HG03565 (cell line): ENCODE data around the gene CUEDC1.

ENCODE experiments used
- ATAC-seq: cut with Tn5 transposase; IDR thresholded peaks from one replicate; pipeline ENCODE4 v1.9.1; 2021; ENCODE audit warnings: mild to moderate bottlenecking, moderate library complexity; ENCODE audit not compliant: unreplicated experiment

CUEDC1 gene

DNA sequence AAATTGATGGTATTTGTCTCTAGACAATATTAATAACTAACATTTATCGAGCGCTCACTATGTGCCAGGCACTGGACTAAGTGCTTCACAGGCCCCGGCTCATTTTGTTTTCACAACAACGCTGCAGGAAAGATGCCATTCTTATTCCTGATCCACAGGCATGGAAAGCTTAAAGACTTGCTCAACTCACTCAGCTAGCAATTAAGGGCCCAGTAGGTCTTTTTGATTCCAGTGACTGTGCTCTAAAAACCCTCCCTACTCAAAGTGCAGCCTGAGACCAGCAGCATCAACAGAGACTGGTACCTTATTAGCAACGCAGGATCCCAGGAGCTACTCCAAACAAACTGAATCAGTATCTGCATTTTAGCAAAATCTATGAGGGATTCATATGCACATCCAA is 35.3 kb downstream of the CUEDC1 start:
- ATAC-seq, result no peak

DNA sequence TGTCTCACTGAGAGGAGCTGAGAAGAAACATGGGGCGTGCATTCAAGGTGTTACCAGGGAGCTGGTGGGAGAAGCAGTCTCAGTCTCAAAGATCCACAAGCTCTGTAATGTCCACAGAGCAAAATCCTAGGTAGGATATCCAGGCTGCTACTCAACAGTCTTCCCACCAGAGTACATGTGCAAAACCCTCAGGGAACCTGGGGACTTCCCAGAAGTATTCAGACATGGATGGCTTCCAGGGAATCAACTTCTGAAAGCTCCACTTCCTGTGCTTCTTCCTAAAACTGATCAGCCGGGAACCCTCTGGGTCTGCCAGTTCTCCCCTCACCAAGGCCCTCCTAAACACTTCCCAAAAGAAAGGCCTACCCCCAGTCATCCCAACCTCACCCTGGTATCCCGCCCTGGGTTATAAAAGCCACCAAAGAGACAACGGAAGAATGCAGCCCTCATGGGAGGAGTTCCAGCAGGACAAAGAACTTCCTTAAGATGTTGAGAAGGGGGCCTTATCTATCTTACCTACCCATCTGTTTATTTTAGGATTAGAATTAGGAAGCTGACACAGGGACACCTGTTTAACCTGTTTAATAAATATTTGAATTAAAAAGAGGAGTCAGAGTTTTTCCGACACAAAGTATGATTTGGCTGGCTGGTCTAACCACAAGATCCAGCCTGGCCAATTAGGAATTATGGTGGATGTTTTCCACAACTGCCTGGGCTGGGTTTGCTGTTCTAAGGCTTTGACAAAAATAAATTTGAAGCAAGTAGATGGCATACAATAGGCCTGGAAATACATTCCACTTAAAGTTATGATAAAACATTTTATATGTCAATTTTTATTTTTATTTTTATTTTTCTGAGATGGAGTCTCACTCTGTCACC is 37.0 kb downstream of the CUEDC1 start:
- ATAC-seq, result no peak

DNA sequence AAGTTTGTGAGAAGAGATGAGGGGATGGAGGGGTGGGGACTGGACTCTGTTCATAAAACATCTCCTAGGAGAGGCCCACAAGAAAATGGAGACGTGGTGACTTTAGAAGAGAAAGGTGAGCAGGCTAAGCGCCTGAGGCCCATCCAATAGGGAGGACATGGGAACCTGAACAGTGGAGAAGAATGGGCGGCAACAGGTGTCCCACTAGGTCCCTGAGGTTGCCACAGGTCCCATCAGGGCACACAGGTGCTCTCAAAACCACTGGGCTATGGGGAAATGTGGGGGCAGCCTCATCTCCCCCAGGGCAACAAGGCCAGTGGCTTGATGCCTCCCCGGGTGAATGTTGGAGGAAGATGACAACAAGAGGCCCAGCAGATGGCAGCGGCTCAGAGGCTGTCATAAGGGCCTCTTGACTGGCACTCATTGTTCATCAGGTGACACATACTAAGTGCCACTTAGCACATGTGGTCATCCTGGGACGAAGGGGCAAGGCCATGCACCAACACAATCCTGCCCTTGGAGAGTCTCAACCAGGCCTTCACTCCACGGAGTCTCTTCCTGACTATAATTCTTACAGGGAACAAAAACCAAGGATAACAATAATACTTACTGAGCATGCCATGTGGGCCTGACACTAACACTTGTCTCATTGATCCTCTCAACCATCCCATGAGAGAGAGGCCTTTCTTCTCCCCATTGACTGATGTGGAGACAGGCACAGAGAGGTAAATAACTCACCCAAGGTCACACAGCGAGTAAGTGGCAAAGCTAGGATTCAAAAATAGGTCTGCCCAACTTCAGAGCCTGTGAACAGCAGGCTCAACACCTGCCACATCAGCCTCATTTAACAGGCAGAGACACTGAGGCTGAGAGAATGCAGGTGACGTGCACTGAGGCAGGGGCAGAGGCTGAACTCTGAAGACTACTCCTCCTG is 38.0 kb downstream of the CUEDC1 start:
- no peak for ATAC-seq

DNA sequence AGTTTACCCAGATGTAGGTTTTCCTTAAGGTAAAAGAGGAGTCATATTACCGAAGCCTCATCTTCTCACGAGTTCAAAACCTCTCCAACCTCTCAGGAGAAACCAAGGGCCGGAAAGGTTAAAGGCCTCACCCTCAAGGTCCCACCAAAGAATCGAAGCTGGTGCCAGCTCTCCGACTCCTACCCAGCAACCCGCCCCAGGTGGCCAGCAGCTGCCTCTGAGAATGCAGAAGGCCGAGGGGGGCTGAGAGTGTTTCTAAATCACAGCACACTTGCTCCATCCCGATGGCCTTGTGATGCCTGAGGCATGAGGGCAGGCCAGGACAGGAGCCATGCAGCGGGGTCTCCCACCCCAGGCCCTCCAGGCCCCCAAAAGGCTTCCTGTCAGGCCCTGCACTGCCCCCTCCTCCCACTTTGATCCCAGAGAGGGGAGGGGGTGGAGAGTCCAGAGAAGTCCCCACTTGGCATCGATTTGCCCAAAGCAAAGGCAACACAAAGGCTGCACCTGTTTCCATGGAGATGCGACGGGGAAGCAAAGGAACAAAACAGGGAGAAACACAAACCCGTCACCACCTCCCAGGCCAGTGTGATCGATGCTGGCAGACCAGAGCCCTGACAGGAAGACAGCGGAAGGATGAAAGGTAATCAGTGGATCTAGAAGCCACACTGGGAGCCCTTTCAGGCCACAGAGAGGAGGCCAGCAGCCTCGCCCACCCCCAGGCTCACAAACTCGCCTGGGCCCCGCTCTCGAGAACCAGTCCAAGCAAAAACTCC is 39.0 kb downstream of the CUEDC1 start:
- no peak for ATAC-seq

DNA sequence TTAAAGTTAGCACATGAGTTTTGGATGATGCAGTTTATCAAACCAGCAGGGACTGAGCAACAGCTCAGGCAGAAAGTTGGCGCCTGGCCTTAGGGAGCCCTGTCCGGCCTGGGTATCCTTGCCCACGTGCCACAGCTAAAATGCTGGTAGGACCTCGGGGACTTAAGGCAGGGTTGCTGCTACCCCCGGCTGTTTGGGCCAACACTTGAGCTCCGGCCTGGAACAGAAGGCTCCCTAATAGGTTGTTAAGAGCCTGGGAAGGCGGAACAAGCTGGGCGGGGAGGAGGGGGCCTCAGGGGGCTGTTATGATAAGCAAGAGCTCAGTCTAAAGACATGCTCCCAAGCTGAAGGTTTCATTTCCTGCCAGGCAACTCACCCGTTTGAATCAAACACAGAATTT is 39.7 kb downstream of the CUEDC1 start:
- ATAC-seq, result no peak

DNA sequence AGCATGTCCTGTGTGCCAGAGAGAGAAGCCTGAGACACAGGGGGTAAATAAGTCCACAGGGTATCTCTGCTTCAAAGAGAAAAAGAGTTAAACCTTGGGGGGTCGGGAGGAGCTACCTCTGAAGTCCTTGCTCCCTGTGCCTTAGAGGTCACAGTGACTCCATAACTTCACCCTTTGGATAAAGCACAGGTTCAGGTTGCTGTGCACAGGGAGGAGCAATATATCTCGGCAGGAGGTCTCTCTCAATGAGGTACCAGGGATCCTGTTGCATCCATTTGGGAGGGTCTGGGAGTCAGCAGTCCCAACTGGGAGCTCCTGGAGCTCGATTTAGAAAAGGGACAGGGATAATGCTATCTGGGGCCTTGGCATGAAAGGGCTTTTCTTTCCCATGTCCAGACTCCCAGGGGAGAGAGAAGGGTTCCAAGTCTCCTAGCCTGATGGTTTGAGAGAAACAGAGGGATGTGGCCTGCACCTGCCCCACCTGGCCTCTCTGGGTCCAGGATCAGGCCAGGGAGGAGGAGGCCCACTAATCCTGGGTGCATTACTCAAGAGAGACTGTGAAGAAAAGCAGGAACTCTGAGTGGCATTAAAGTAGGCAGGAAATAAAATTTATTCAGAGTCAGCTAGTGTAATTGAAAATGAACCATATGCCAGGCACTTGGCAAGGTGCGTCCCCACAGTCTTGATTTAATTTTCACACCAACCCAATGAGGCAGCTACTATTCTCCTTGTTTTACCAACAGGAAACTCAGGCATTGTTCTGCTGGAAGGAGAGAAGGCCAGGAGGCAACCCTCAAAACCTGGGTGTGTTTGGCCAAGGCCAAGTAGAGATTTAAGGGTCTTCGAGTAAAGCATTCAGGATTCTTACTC is 40.7 kb downstream of the CUEDC1 start:
- no peak for ATAC-seq

DNA sequence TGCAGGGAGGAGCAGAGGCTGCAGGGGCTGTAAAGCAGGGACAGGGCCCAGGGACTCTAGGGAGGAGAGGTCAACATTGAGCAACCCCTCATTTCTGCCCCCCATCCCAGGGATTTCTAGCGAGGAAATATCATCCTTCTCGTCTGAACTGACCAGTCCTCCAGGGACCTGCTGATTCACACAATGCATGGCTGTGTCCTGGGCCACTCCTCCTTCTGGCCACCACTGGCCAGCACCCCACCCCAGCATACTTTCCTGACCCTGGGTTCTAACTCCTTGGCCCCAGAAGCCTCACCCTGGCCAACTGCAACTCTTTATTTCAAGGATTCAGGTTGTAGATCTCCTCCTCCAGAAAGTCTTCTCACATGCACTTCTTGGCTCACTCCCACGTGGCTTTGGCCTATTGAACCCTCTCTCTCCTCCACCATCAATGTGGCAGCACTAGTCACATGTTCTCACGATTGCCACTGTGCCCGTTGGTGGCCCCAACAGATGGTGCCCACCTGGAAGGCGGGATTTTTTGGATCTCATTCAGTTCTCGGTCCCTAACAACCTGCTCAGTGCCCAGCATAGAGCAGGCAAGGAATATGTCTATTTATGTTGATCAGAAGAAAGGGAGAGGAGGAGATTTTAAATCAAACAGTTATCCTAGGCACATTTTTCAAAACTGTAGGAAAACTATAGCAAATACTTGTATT is 41.5 kb downstream of the CUEDC1 start:
- ATAC-seq, result no peak

DNA sequence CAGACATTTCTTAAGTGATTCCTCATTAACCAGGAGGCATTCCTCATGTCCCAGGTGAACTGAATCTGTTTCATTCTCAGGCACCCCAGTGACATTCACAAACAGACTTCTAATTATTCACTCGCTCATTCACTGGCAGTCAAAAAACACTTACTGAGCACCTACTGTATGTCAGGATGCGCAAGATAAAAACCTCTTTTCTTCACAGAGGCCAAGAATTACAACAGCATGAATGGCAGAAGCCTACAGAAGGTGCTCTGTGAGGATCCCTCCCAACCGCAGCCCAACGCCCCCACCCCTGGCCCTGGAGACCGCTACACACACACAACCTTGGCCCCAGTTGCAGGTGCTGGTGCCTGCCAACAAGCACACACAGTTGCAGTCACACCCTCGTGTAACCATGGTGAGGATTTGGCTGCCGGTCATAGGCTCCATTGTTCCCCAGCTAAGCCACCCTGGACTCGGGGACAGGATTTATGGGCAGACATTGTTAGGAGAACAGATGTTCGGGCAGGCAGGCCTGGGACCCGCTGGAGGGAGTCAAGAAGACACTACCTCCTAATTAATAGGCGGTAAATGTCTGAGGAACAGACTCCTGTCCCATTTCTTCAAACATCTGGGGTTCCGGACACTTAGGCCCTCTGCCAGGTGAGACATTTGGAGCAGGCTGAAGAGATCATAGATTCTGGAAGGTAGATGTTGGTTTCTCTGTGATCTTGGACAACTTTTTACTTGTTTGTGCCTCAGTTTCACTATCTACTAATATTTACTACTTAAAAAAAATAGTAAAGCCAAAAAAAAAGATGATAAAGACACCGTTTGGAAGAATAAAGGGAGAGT is 43.2 kb downstream of the CUEDC1 start:
- ATAC-seq, result no peak

DNA sequence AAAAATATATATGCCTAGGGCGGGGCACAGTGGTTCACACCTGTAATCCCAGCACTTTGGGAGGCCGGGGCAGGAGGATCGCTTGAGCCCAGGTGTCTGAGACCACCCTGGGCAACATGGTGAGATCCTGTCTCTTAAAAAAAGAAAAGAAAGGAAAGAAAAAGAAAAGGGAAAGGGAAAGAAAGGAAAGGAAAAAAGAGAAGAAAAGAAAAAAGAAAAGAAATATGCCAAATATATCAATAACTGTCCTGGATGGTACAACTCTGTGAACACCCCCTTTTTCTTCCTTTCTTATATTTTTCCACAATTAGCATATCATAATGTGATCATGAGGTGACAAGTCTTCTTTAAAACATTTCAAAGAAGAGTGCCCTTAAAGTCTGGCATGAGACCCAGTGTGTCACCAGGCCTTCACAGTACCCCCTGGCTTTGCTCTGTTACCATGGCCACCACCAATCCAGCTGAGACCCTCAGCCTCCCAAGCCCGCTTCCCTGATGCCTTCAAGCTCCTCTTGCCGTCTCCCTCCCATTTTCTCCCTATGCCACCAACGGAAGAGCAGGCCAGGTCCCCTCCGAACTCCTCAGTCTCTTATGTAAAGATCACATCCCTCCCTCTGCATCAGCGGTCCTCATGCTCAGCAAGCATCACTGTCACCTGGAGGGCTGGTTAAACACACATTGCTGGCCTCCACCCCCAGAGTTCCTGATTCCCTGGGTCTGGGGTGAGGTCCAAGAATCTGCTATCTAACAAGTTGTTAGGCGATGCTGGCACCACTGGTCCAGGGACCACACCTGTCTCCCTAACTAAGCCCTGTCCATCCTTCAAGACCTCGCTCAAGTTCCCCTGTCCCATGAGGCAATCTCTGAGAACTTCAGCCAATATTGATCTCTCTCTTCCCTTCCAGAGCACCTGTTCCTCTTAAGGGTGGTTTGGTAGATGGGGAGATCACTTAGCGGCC is 44.5 kb downstream of the CUEDC1 start:
- ATAC-seq, result no peak

DNA sequence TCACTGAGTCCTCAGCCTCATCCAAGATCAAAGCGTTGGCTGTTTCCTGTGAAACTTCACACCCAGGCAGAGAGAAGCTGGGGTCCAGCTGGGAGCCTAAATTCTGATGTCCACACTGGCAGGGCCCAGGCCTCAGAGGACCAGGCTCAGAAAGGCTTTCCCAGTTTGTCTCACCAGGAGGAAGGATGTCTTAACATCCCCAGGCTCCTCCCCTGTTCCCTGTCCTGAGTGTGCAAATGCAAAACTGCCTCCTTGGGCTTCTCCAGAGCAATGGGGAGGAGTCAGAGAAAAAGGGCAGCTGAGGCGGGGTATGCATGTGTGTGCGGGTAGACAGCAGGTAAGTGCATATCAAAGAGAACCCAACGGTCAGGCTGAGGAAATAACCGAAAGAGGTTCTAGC is 45.7 kb downstream of the CUEDC1 start:
- ATAC-seq, result no peak

DNA sequence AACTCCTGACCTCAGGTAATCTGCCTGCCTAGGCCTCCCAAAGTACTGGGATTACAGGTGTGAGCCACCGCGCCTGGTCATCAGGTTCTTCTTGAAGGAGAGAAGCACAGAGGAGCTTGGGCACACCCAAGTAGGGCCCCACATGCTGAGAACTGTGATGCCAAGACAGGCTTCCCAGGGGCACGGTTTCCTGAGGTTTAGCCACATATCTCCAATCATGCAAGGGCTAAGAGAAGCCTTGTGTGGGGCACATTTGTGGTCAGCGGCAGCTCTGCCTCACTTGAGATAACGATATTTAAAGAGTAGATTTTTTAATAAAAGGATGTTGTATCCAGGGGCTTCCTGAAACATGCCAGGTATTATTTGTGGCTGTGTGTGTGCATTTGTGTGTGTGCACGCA is 46.9 kb downstream of the CUEDC1 start:
- no peak for ATAC-seq

DNA sequence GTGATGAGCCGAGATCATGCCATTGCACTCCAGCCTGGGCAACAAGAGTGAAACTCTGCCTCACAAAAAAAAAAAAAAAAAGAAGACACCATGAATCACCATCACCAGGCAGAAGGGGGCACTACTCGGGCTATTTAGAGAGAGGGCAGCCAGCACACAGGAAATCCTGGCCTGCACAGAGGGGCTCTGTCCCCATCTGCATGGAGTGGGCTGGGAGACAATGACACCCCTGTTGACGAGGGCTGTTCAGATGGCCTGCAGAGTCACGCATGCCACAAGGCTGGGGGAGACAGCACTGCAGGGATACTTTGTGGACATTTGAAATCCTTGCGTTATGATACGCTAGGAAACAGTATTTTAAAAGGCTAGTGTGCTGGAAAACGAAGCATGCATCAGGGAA is 48.3 kb downstream of the CUEDC1 start:
- ATAC-seq, result no peak

DNA sequence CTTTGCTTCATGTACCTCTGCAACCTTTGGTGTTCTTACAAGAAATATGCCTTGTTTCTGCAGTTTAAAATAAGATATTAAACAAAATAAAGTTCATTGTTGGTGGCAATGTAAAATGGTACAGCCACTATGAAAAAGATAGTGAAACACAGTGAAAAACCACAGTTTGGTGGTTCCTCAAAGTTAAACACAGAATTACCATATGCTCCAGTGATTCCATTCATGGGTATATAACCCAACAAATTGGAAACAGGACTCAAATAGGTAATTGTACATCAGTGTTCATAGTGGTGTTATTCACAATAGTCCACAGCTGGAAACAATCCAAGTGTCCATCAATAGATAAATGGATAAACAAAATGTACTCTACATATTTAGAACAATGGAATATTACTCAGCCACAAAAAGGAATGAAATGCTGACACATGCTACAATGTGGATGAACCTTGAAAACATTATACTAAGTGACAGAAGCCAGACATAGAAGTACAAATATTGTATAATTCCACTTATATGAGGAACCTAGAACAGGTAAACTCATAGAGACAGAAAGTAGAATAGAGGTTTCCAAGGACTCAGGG is 49.2 kb downstream of the CUEDC1 start:
- ATAC-seq, result no peak

DNA sequence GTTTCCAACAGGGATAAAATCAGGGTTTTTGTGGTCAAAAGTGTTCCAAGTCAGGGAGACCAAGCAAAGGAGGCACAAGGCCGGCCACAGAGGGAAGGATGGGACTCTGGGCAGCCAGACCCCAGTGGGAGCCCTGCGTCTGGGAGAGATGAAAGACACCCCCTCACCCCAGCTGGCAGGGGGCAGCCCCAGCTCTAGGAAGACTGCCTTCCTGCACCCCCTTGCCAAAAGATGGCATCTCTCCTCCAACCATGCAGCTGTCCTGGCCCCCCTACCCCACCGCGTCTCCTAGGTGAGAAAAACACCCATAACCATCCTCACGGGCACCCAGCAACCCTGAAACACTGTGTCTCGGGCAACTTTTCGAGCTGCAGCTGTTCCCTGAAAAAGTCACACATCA is 51.3 kb downstream of the CUEDC1 start:
- no peak for ATAC-seq

DNA sequence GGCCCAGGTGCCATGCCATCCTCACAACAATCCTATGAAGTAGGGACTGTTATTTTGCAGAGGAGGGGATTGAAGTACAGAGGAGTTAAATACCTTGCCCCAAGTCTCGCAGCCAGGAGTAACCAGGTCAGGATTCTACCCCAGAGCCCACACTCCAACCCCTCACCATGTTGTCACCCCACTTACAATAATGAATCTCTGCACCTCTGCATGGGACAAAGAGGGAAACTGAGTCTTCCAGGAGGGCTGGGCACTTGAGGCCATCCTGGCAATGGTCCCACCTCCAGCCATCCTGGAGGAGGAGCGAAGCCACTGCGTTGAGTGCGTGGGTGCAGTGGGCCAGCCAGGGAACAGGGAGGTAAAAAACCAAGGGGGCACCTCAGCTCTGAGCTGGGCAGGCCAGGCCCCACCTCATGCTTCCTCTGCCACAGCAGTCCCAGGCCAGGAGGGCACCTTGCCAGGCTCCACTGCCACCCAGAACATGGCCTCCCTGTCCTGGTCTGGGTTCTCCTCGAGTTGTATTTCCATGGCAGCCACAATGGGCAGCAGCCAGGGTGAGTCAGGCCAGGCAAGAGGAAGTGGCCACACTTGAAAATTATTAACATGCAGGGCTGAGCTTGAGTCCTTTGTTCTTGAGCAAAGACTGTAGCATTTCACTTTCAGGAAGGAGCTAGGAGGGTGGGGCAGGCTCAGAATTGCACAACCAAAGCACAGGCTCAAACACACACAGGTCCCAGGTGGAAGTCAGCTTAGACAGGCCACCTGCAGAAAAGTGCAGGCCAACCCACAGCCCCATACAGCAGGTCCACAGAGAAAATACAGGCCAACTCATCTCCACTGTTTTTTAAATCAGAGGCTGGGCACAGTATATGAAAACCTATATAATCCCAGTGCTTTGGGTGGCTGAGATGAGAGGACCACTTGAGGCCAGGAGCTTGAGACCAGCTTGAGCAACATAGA is 52.1 kb downstream of the CUEDC1 start:
- ATAC-seq, result peak; percentile 39
